Esophagus muscularis mucosa (tissue), 3 donors: ENCODE data around the gene INTS4.

Experiments used
- CTCF ChIP-seq, 3 experiments: fragments of 200-600 bp in 2 of 3; fragments of 450-650 bp in 1 of 3; sonication (generic) in 2 of 3; IDR thresholded peaks; one replicate each; pipeline ENCODE4 v1.5.1; 2017 to 2019; ENCODE audit warnings: antibody characterized with exemption in 3 of 3, mild to moderate bottlenecking in 2 of 3, moderate library complexity in 1 of 3
- POLR2AphosphoS5 ChIP-seq, 2 donors: sonication (generic); formaldehyde crosslinking; IDR thresholded peaks; one replicate each; pipeline ENCODE4 v1.6.1; 2017; ENCODE audit warnings: antibody characterized with exemption in 2 of 2

DNA sequence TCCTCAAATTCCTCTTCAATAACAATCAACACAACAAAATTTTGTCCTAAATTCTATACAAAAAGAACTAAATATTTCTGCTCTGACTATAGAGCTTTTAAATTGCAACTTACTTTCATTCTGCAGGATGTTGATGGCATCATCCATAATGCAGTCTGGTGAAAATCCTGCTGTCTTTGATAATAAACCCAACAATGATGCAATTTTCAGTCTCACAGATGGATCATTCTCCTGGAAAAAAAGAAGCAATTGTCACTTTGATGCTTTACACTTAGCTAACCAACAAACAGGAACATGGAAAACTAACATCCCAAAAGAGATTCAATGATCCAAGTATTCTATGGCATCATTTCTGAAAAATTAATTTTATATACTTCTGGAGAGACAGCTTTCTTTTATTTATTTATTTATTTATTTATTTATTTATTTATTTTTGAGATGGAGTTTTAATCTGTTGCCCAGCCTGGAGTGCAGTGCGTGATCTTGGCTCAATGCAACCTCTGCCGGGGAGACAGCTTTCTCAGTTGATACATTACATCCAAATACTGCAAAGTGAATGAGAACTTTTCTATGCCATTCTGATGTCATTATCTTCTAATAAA is 13.0 kb downstream of the INTS4 start:
- TF ChIP-seq CTCF (IDR thresholded peaks at IDR 0.05) (no peak), POLR2AphosphoS5 (IDR thresholded peaks at IDR 0.05) (no peak)
